DOHH2 (cell line): ENCODE data around the gene NOL8.

Experiments
- CTCF ChIP-seq: fragments of 200-600 bp; sonication (generic); IDR thresholded peaks from one replicate; pipeline ENCODE4 v1.5.1; 2014; ENCODE audit warnings: antibody characterized with exemption, mild to moderate bottlenecking, low read depth, low read length; ENCODE audit not compliant: poor library complexity, severe bottlenecking
- EZH2phosphoT487 ChIP-seq: fragments of 200-600 bp; sonication (generic); IDR thresholded peaks from 2 replicates; pipeline ENCODE4 v1.6.1; 2017; ENCODE audit warnings: borderline replicate concordance, mild to moderate bottlenecking, antibody characterized with exemption, low read length, moderate library complexity, mixed read lengths

- TF ChIP-seq CTCF (no peak), EZH2phosphoT487 (no peak)
Observed at GRCh38 chr9:92257327-92257726, 67.8 kb downstream of the NOL8 start.
